Measurements from ENCODE around the gene DDA1. TPM values are rescaled to one million over a fixed set of nuclear protein-coding genes. Genes with fewer than 3 reads are reported as not detected.

The DDA1 gene
- total RNA-seq, 2 donors from 2014 or later: 47.7 to 49.2 TPM

GRCh38 chr19:17305517-17306284 is 3.7 kb upstream of the DDA1 start, which contains the start of gene MRPL34:
Gene MRPL34, plus strand, starts transcription at chr19:17305872. Its CDS starts 21 bp downstream, at chr19:17305893.
- DNase-seq: peak; percentile 99
- intact Hi-C loops (cut with DNase I, micrococcal nuclease): no loop called here
- ATAC-seq: peak; percentile 72

GRCh38 chr19:17306285-17306714 is 3.1 kb upstream of the DDA1 start:
- intact Hi-C loops (cut with DNase I, micrococcal nuclease): no loop called here
- ATAC-seq (no peak), DNase-seq (no peak)

GRCh38 chr19:17307876-17308377 is 1.4 kb upstream of the DDA1 start:
- intact Hi-C loops (cut with DNase I, micrococcal nuclease): no loop called here
- ATAC-seq (no peak), DNase-seq (no peak)

GRCh38 chr19:17309965-17310461 is 650 bp downstream of the DDA1 start:
- intact Hi-C loops (cut with DNase I, micrococcal nuclease): no loop called here
- DNase-seq (no peak), ATAC-seq (no peak)

- intact Hi-C loops (cut with DNase I, micrococcal nuclease): no loop called here
- DNase-seq (no peak), ATAC-seq (no peak)
These were observed 2.3 kb downstream of the DDA1 start for GRCh38 chr19:17311455-17312188.

- intact Hi-C loops (cut with DNase I, micrococcal nuclease): no loop called here
- no peak for ATAC-seq
- DNase-seq: no peak
These were observed 3.1 kb downstream of the DDA1 start for GRCh38 chr19:17312189-17313113.

- DNase-seq (no peak), ATAC-seq (no peak)
- intact Hi-C loops (cut with DNase I, micrococcal nuclease): no loop called here
These were observed 4.7 kb downstream of the DDA1 start for GRCh38 chr19:17314007-17314593.

GRCh38 chr19:17318966-17319365 is 9.6 kb downstream of the DDA1 start:
- DNase-seq: no peak
- intact Hi-C loops (cut with DNase I, micrococcal nuclease): no loop called here
- no peak for ATAC-seq

- no peak for DNase-seq
- no peak for ATAC-seq
- intact Hi-C loops (cut with DNase I, micrococcal nuclease): no loop called here
These were observed 10.3 kb downstream of the DDA1 start for GRCh38 chr19:17319473-17320238.

- intact Hi-C loops (cut with DNase I, micrococcal nuclease): no loop called here
- ATAC-seq (no peak), DNase-seq (no peak)
These were observed 11.1 kb downstream of the DDA1 start for GRCh38 chr19:17320435-17320834.

GRCh38 chr19:17321655-17322489 is 12.5 kb downstream of the DDA1 start:
- intact Hi-C loops (cut with DNase I, micrococcal nuclease): no loop called here
- ATAC-seq (no peak), DNase-seq (no peak)

- no peak for ATAC-seq
- DNase-seq: peak in 1 of 2 donors; percentile 14
- intact Hi-C loops (cut with DNase I, micrococcal nuclease): no loop called here
These were observed 13.5 kb downstream of the DDA1 start for GRCh38 chr19:17322854-17323253.

GRCh38 chr19:17323300-17323963 is 14.1 kb downstream of the DDA1 start:
- intact Hi-C loops (cut with DNase I, micrococcal nuclease): no loop called here
- ATAC-seq (no peak), DNase-seq (no peak)

- intact Hi-C loops (cut with DNase I, micrococcal nuclease): no loop called here
- ATAC-seq: no peak
- peak in 1 of 2 donors; percentile 43 for DNase-seq
These were observed 14.6 kb downstream of the DDA1 start for GRCh38 chr19:17323964-17324332.

GRCh38 chr19:17324357-17325114 is 15.2 kb downstream of the DDA1 start:
- DNase-seq: no peak
- intact Hi-C loops (cut with DNase I, micrococcal nuclease): no loop called here
- no peak for ATAC-seq

GRCh38 chr19:17325133-17325532 is 15.8 kb downstream of the DDA1 start:
- DNase-seq (no peak), ATAC-seq (no peak)
- intact Hi-C loops (cut with DNase I, micrococcal nuclease): no loop called here
